OCI-LY3 (cell line): ENCODE results near the gene KDSR.

Experiments
- EZH2phosphoT487 ChIP-seq: fragments of 200-600 bp; shearing (Covaris generic); IDR thresholded peaks from 2 replicates; pipeline ENCODE4 v1.6.1; 2018; ENCODE audit warnings: antibody characterized with exemption, mixed run types, low read depth
- TF ChIP-seq, protein P1 (sequence below): fragments of 200-600, 300-600 bp; sonication (generic); IDR thresholded peaks from 2 replicates; pipeline ENCODE4 v1.5.1; 2014; ENCODE audit warnings: antibody characterized with exemption, low read length, low read depth

DNA sequence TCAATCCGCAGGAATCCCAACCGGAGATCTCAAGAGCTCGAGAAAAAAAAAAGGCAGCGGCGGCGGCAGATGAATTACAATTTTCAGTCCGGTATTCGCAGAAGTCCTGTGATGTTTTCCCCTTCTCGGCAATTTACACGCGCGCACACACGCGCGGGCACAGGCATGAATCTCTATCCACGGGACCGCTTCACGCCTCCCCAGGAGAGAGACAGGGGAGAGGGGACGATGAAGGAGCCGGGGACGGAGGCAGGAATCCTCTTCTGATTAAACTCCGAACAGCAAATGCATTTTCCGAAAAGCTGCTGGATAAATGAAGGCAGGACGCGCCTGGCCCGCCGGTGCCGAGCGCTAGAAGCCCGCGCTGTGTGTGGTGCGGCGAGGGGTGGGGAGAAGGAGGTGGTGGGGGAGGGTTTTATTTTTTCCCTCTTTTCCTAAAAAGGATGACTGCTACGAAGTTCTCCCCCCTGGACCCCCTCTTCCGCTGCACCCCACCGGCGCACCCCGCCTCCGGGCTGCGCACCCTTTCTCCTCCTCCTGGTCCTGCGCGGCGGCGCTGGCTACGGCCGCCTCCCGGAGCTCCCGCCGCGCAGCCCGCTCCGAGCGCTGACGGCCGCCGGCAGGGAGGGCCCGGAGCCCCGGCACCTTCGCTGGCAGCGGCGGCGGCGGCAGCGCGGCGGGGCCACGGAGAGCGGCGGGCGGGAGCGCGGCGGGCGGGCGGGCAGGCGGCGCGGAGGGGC lies 47.5 kb downstream of the KDSR start, which contains the start of gene BCL2:
- TF ChIP-seq, protein P1, sequence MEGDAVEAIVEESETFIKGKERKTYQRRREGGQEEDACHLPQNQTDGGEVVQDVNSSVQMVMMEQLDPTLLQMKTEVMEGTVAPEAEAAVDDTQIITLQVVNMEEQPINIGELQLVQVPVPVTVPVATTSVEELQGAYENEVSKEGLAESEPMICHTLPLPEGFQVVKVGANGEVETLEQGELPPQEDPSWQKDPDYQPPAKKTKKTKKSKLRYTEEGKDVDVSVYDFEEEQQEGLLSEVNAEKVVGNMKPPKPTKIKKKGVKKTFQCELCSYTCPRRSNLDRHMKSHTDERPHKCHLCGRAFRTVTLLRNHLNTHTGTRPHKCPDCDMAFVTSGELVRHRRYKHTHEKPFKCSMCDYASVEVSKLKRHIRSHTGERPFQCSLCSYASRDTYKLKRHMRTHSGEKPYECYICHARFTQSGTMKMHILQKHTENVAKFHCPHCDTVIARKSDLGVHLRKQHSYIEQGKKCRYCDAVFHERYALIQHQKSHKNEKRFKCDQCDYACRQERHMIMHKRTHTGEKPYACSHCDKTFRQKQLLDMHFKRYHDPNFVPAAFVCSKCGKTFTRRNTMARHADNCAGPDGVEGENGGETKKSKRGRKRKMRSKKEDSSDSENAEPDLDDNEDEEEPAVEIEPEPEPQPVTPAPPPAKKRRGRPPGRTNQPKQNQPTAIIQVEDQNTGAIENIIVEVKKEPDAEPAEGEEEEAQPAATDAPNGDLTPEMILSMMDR = no peak
- no peak for TF ChIP-seq EZH2phosphoT487
